HG03066 (cell line): ENCODE results near the gene KIFC1.

Experiments used
- ATAC-seq: cut with Tn5 transposase; IDR thresholded peaks from one replicate; pipeline ENCODE4 v1.9.1; 2021; ENCODE audit warnings: low read depth; ENCODE audit not compliant: unreplicated experiment

Gene KIFC1

DNA sequence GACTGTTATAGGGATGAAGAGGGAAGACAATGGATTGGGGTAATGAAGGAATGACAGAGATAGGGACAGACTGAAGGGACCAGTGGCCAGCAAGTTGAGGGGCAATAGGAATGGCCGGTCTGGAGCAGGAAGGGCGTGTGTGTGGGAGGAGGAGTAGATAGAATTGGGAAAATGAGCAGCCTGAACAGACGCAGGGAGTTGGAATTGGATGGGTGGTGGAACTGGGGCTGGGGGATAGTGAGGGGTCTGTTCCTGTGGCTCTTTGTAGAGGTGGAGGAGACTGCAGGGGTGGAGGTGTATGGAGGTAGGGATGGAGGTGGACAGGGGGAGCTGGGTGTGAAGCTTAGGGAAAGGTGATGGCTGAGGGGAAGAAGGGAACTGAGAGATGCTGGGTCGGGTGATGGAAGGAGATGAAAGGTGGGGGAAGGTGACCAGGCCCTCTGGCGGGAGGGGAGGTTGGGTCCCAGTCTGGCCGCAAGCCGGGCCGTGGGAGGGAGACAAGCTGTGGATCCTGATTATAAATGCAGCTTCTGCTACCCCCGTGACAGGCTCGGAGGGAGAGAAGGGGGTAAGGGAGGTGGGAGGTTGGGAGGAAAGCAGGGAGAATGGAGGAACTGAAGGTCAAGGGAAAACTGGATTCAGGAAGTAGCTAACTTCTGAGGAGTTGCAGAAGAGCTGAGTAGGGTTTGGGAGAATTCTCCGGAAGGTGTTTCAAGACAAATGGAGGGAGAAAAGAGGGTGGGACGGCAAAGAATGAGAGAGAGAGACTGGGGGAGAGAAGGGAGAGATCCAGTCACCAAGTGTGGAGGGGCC, 33.4 kb downstream of the KIFC1 start:
- no peak for ATAC-seq

GRCh38 chr6:33425668-33426577, 34.3 kb downstream of the KIFC1 start:
- peak; percentile 41 for ATAC-seq

- no peak for ATAC-seq
Observed at GRCh38 chr6:33426590-33427511, 35.2 kb downstream of the KIFC1 start.

GRCh38 chr6:33427585-33428223, 36.1 kb downstream of the KIFC1 start:
- no peak for ATAC-seq

DNA sequence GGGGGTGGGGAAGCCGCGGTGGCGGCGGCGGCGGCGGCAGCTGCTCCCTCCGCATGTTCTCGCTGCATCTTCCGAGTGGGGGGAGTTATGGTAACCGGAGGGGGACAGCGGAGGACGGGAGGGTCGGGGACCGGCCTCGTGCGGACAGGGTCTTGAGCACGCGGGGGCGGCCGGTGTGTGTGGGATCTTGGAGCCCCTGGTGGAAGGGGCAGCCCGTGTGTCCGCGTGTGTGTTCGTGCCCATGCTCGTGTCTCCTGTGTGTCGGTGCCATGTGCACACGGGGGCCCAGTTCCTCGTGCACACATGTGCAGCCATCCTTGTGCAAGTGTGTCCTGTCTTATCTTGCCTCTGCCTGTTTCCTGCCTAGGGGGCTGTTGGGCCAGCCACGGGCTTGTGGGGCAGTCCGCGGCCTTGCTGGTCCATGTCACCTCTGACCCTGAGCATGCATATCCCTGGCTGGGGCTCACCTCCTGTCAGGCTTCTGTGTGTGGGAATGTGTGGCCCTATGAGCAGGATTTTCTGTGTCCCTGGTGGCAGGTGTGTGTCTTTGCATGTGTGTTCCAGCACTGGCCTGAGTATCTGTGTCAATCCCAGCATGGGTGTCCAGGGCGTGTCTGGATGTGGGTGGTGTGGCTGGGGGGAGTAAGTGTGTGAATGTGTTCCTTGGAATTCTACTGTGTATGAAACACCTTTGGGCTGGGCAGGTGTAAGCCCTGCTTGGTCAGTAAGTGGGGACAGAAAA, 36.8 kb downstream of the KIFC1 start:
- ATAC-seq, result no peak

DNA sequence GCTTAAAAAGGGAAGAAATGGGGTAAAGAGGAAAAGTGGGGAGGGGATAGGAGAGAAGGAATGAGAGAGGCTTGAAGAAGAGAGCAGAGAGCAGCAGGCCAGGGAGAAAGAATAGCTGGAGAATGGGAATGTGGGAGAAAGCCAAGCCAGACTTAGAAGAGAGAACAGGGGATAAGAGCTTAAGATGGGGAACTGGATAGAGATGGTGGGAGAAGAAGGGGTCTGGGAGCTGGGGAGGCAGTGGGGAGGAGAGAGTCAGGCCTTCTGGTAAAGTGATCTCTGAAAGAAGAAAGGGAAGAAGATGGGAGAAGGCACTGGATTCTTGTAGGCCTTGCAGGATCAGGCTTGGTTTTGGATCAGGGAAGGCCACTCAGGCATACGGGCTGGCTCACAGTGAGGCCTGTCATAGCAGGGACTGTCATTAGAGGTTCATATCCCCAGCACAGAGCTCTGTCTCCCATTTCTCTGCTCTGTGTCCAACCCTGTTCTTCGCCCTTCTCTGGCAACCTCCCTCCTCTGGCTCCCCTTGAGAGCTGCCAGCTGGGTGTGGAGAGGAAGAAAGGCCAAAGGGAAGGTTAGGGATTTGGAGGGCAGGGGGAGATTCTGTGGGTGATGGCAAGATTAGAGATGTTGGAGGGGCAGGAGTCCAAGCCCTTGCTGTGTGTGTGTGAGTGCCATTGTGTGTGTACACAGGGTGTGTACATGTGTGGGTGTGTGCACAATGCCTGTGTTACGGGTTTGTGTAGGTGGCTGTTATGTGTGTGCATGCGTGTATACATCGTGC, 37.5 kb downstream of the KIFC1 start:
- no peak for ATAC-seq

DNA sequence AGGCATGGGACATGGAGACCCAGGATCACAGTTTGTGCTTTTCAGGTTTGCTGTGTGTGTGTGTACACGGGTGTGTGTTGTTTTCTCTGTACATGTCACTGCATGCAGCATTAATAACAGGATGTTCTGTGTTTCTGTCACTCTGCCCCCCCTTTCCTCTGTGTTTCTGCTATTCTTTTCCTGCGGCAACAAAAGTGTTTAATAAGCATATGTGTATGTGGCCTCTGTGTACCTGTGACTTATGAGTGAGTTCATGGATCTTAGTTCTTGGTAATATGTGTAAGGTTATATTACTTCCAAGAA, 38.1 kb downstream of the KIFC1 start:
- ATAC-seq, result no peak

DNA sequence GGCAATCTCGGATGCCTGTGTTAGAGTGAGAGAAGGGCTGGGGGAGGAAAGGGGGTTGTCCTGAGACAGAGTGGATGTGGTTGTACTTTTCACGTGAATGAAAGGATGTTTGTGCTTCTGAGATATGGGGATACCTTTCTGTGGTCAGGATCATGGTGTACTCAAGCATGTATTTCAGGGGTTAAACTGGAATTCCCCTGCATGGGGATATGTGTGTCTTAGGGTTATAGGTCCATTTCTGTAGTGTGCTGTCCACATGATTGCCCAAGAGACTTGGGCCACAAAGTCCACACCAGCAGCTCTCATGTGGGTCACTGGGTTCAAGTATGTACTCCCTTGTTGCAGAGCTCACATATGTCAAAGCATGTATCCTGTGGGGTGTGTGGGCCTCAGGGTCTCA, 38.7 kb downstream of the KIFC1 start:
- ATAC-seq, result no peak

GRCh38 chr6:33430991-33431879, 39.6 kb downstream of the KIFC1 start:
- ATAC-seq, result no peak

DNA sequence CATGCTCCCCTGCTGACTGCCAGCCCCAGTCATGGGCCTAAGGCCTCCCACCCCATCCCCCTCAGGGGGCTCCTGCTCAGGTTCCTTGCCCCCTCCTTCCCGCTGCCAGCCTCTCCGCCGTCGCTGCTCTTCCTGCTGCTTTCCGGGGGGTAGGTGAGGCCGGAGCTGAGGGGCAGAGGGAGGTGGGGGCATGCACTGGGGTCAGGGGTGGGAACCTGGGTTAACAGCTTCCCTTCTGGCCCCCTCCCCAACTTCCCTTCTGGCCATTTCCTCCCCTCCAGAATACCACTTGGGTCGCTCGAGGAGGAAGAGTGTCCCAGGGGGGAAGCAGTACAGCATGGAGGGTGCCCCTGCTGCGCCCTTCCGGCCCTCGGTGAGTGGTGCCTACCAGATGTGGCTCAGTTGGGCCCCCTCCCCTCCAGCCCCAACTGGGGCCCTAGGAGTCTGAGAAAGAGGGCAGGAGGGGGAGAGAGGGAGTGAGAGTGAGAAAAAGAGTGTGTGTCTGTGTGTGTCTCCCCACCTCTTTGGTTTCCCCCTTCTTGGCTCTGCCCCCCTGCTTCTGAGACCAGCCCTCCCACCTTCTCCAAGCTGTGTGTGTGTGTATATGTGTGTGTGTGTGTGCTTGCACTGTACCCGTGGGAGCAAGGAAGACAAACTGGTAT, 40.4 kb downstream of the KIFC1 start:
- ATAC-seq, result no peak

DNA sequence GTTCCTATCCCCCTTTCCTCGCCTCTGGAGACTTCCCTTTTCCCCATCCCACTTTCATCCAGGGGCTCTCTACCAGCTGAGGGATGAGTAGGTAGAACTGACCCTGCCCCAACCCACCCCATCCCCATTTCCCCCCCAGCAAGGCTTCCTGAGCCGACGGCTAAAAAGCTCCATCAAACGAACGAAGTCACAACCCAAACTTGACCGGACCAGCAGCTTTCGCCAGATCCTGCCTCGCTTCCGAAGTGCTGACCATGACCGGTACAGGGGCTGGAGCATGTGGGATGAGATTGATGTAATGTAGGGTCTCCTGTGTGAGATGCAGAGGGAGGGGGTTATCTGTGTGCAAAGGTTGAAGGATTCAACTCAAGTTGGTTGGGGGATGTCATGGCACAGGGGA, 40.9 kb downstream of the KIFC1 start:
- no peak for ATAC-seq

GRCh38 chr6:33433001-33433543, 41.4 kb downstream of the KIFC1 start:
- ATAC-seq, result no peak

- no peak for ATAC-seq
Observed at GRCh38 chr6:33433544-33434191, 42.0 kb downstream of the KIFC1 start.

DNA sequence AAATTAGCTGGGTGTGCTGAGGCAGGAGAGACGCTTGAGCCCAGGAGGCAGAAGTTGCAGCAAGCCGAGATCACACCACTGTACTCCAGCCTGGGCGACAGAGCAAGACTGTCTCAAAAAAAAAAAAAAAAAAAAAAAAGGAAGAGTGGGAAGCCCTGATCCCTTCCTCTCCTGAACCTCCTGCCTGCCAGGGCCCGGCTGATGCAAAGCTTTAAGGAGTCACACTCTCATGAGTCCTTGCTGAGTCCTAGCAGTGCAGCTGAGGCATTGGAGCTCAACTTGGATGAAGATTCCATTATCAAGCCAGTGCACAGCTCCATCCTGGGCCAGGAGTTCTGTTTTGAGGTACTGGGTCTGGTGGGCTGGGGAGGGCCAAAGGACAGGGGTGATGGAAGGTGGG, 43.3 kb downstream of the KIFC1 start:
- no peak for ATAC-seq

DNA sequence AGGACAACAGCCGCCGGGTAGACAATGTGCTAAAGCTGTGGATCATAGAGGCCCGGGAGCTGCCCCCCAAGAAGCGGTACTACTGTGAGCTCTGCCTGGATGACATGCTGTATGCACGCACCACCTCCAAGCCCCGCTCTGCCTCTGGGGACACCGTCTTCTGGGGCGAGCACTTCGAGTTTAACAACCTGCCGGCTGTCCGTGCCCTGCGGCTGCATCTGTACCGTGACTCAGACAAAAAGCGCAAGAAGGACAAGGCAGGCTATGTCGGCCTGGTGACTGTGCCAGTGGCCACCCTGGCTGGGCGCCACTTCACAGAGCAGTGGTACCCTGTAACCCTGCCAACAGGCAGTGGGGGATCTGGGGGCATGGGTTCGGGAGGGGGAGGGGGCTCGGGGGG, 46.0 kb downstream of the KIFC1 start:
- no peak for ATAC-seq

DNA sequence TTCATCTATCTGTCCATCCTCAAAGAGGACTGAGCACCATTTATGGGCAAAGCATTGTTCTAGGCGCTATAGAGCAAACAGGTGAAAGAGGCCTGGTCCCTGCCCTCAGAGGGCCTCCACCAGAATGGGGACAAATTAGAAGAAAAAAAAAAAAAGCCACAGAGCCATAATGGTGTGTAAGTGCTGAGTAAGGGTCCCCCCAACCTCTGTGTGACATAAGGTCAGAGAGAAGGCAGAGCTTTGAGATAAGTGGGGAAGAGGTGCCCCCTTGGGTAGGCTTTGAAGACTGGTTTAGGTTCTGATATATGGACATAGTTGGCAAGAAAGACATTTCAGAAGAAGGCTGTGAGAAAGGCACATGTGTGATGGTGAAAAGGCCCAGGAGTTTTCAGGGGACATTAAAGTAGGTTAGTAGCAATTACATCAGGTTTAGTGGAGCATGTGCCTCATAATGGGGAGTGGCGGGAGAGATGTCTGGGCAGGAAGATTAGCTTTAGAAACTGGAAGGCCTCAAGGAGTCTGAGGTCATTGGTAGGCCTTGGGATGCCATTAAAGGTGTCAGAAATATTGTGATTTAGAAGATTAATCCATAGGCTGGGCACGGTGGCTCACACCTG, 47.5 kb downstream of the KIFC1 start:
- ATAC-seq, result no peak
